Ovary (tissue), 3 donors: ENCODE results near the gene NAA80.

Experiments
- CTCF ChIP-seq, 3 donors: fragments of 450-650 bp in 2 of 3; fragments of 200-600 bp in 1 of 3; IDR thresholded peaks; one replicate each; pipeline versions ENCODE4 v1.5.1 to v1.8.0; 2016 to 2022; ENCODE audit warnings: antibody characterized with exemption in 3 of 3, mild to moderate bottlenecking in 1 of 3
- POLR2A ChIP-seq: fragments of 450-650 bp; IDR thresholded peaks from one replicate; pipeline ENCODE4 v1.6.1; 2017; ENCODE audit warnings: antibody characterized with exemption, mild to moderate bottlenecking, moderate library complexity
- donor health status: DM: no; HTN: no; CAD: no.

DNA sequence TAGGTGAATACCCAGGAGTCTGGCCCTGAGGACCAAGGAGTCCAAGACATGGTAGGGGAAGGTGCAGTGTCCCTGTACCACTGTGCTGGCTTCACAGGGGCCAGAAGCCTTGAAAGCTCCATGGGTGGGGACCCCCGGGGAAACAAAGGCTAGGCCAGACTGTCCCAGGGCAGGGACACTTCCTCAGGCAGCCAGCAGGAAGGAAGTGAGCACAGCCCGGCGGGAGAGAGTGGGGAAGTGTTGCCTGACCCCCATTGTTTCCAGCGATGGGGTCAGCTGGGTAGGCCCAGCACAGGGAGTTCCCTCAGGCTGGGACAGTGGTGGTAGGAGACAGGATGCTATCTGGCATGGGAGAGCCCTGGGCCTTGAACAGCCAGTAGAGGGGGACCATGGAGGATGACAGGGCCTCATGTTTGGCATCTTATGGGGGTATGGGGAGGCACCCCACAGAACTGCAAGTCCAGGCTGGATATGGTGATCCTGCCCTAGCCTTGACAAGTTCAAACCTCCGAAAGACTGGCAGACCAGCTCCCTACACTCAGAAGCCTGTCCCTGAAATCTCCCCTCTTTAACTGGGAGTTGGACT lies 24.5 kb upstream of the NAA80 start:
- no peak for TF ChIP-seq CTCF (IDR thresholded peaks at IDR 0.05)
- no peak for TF ChIP-seq POLR2A
